ENCODE data around the gene PRRX1. TPM values are rescaled to one million over a fixed set of nuclear protein-coding genes. Genes with fewer than 3 reads are reported as not detected.

The PRRX1 gene
- total RNA-seq, 4 donors from 2014 or later, result 1.0 to 30.5 (median 2.2) TPM

DNA sequence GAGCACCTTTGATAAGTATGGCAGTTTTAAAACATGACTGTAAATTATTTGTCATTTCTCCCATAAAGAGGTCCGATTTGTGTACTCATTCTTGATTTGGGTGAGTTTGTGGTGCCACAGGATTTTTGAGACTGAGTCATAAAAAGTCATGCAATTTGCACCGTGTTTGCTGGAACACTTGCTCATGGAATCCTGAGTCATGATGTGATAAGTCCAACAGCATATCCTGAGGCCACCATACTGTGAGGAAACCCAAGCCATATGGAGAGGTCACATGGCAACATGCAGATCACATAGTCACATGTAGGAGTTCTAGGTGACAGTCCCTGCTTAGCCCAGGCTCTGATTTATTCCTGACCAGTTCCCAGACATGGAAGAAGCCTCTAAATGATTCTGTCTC lies 40.8 kb upstream of the PRRX1 start:
- no peak for DNase-seq
- Histone ChIP-seq H3K4me1 (no peaks in the 10 kb centered on the region), H3K27me3 (no peaks in the 10 kb centered on the region), H3K4me3 (no peak overlapping the region), H3K36me3 (no peaks in the 10 kb centered on the region), H3K27ac (no peak overlapping the region), H3K9me3 (no peaks in the 10 kb centered on the region)
- TF ChIP-seq, protein P1, sequence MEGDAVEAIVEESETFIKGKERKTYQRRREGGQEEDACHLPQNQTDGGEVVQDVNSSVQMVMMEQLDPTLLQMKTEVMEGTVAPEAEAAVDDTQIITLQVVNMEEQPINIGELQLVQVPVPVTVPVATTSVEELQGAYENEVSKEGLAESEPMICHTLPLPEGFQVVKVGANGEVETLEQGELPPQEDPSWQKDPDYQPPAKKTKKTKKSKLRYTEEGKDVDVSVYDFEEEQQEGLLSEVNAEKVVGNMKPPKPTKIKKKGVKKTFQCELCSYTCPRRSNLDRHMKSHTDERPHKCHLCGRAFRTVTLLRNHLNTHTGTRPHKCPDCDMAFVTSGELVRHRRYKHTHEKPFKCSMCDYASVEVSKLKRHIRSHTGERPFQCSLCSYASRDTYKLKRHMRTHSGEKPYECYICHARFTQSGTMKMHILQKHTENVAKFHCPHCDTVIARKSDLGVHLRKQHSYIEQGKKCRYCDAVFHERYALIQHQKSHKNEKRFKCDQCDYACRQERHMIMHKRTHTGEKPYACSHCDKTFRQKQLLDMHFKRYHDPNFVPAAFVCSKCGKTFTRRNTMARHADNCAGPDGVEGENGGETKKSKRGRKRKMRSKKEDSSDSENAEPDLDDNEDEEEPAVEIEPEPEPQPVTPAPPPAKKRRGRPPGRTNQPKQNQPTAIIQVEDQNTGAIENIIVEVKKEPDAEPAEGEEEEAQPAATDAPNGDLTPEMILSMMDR (IDR thresholded peaks at IDR 0.05), result no peak
- no peak for TF ChIP-seq POLR2A (IDR thresholded peaks at IDR 0.05)

DNA sequence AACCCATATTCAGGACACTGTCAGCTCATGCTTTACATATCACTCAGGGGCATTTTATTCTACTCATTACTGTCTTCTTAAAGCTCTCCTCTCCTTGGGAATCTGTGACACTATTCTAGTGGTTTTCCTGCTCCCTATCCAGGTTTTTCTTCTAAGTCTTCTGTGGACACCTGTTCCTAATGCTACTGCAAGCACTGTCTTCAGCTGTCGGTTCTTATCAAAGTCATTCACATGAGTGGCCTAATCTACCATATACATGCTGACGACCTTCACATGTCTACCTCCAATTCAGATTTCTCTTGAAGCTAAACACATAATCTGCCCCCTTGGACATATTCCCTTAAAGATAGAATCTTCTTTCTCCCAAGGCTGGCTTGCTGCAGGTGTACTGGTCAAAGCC lies 39.8 kb upstream of the PRRX1 start:
- no peaks in the 10 kb centered on the region for H3K4me1 ChIP-seq
- H3K9me3 ChIP-seq, result no peaks in the 10 kb centered on the region
- no peak for DNase-seq
- H3K27me3 ChIP-seq, result no peaks in the 10 kb centered on the region
- no peak overlapping the region for H3K27ac ChIP-seq
- TF ChIP-seq, protein P1 (IDR thresholded peaks at IDR 0.05), result no peak
- no peak for TF ChIP-seq POLR2A (IDR thresholded peaks at IDR 0.05)
- no peaks in the 10 kb centered on the region for H3K36me3 ChIP-seq
- no peak overlapping the region for H3K4me3 ChIP-seq

DNA sequence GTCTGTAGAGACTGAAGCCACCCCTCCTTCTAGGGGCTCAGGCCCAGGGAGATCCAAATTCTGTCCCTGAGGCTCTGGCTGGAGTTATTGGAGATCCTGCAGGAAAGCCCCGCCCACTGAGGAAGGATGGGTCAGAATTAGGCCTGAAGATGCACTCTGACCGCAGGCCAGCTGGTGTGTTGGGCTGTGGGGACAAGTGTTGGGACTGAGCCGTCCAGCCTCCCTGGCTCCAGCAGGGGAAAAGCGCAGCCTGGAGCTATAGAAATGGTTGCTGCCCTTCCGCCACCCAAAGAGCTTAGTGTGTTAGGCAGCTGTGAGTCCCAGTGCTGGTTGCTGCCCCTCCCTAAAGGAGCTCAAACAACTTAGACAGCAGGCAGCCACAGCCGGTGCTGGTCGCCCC lies 33.0 kb upstream of the PRRX1 start:
- H3K9me3 ChIP-seq, result no peaks in the 10 kb centered on the region
- no peaks in the 10 kb centered on the region for H3K36me3 ChIP-seq
- H3K4me1 ChIP-seq, result no peaks in the 10 kb centered on the region
- no peak for DNase-seq
- no peak overlapping the region for H3K4me3 ChIP-seq
- TF ChIP-seq, protein P1 (IDR thresholded peaks at IDR 0.05), result no peak
- TF ChIP-seq POLR2A (IDR thresholded peaks at IDR 0.05), result no peak
- no peak overlapping the region for H3K27ac ChIP-seq
- no peaks in the 10 kb centered on the region for H3K27me3 ChIP-seq

DNA sequence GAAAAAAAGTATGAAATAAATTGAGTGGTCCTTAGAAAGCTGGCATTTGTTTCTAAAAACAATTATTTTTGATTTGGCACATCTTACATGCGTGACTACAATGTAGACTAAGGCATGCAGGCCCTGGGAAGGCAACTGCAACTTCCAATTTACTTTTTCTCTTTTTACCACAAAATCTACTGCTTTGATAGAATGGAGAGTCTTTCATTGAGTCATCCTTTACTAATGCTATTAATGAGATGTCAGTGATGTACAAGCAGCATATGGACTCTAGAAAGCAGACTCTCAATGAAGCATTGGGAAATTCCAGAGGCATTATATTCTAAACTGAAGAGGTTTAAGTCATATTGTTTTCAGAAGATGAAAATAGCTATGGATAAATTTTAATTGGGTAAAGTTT lies 29.6 kb upstream of the PRRX1 start:
- Histone ChIP-seq H3K27me3 (no peaks in the 10 kb centered on the region), H3K36me3 (no peaks in the 10 kb centered on the region), H3K9me3 (no peaks in the 10 kb centered on the region), H3K4me1 (no peaks in the 10 kb centered on the region), H3K4me3 (no peak overlapping the region), H3K27ac (no peak overlapping the region)
- no peak for DNase-seq
- TF ChIP-seq, protein P1 (IDR thresholded peaks at IDR 0.05), result no peak
- TF ChIP-seq POLR2A (IDR thresholded peaks at IDR 0.05), result no peak

DNA sequence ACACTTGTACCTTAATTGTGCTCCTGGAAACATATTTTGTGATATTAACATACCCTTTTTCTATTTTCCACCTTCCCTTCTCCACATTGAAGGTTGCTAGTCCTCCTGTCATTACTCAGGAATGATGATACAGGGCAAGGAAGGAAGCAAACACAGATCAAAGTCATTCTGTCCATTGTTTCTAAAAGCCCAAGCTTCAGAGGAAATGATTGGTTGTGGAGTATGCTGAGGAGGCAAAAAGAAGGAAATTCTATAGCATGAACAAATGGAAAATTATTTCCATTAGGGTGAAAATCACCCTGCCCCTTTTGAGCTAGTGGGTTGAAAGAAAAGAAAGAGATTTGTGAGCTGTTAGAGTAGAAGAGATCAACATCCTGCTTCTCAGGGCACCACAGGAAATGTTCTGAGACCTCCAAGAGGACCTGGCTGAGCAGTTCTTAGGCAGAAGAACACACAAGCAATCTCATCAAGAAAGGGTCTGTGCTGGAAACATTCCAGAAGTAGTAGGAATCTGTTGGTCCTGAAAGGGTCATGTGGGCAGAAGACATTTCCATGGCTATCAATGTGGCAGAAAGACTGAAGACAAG lies 29.0 kb upstream of the PRRX1 start:
- no peak overlapping the region for H3K4me3 ChIP-seq
- no peak for TF ChIP-seq POLR2A (IDR thresholded peaks at IDR 0.05)
- TF ChIP-seq, protein P1 (IDR thresholded peaks at IDR 0.05), result no peak
- H3K27me3 ChIP-seq, result no peaks in the 10 kb centered on the region
- DNase-seq, result no peak
- no peak overlapping the region for H3K27ac ChIP-seq
- H3K4me1 ChIP-seq, result no peaks in the 10 kb centered on the region
- no peaks in the 10 kb centered on the region for H3K9me3 ChIP-seq
- no peaks in the 10 kb centered on the region for H3K36me3 ChIP-seq

DNA sequence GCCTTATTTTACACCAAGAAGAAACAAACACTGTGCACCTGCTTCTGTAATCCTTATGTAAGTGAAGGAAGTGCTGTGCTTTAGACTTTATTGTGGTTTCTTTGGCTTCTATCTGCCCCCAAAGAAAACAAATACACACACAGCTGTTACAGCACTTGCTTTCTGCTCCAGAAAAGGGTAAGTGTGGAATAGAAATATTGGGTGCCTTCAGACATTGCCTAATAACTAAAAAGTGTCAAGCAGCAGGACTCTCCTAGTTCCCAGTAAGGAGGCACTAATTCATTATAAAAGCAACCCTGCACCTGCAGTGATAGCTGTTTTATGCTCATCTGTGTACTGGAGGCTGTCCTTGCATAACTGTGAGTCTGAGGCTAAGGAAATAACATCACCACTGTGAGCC lies 23.4 kb upstream of the PRRX1 start:
- Histone ChIP-seq H3K27ac (no peak overlapping the region), H3K36me3 (no peaks in the 10 kb centered on the region), H3K27me3 (no peaks in the 10 kb centered on the region), H3K4me1 (no peaks in the 10 kb centered on the region), H3K9me3 (no peaks in the 10 kb centered on the region), H3K4me3 (no peak overlapping the region)
- no peak for DNase-seq
- TF ChIP-seq, protein P1 (IDR thresholded peaks at IDR 0.05), result no peak
- no peak for TF ChIP-seq POLR2A (IDR thresholded peaks at IDR 0.05)

All from Peyer's patch (tissue), 4 donors.